Progenitor cell of endocrine pancreas (in vitro differentiated cells): ENCODE measurements around the gene TRIM44. TPM values are rescaled to one million over a fixed set of nuclear protein-coding genes. Genes with fewer than 3 reads are reported as not detected.
"Not testable (repeated sequence)": the region's sequence is repeated elsewhere in the genome, so short reads cannot be mapped to it uniquely, and the experiment has no call there.

Experiments used
- DNase-seq: peaks from one replicate; pipeline ENCODE4 v3.0.0; 2021; ENCODE audit warnings: low spot score; ENCODE audit not compliant: unreplicated experiment
- H3K27ac Mint-ChIP-seq: 2 replicates; pipeline ENCODE4 v1.8.0; 2021; ENCODE audit warnings: mild to moderate bottlenecking, moderate library complexity, mixed read lengths
- H3K27me3 Mint-ChIP-seq: 2 replicates; pipeline ENCODE4 v1.8.0; 2021; ENCODE audit warnings: mixed read lengths
- H3K36me3 Mint-ChIP-seq: 2 replicates; pipeline ENCODE4 v1.8.0; 2022; ENCODE audit warnings: mixed read lengths; ENCODE audit not compliant: insufficient read depth
- H3K4me1 Mint-ChIP-seq: 2 replicates; pipeline ENCODE4 v1.8.0; 2021; ENCODE audit warnings: low read depth, mixed read lengths
- H3K4me3 Mint-ChIP-seq: 2 replicates; pipeline ENCODE4 v1.8.0; 2021; ENCODE audit warnings: low read depth, mild to moderate bottlenecking, moderate library complexity, mixed read lengths
- H3K9me3 Mint-ChIP-seq: 2 replicates; pipeline ENCODE4 v1.8.0; 2021; ENCODE audit warnings: low read depth, mixed read lengths
- CTCF ChIP-seq: fragments of 200-600 bp; sonication (generic); IDR thresholded peaks from one replicate; pipeline ENCODE4 v1.5.0; 2021; ENCODE audit warnings: antibody characterized with exemption, mild to moderate bottlenecking; ENCODE audit not compliant: unreplicated experiment
- total RNA-seq: library from RNA; stranded (reverse); gene quantifications from 2 replicates; pipeline ENCODE4 v1.2.1, GENCODE V29; 2021

TRIM44 gene
- total RNA-seq, 1 donor from 2014 or later: 65.1 TPM

DNA sequence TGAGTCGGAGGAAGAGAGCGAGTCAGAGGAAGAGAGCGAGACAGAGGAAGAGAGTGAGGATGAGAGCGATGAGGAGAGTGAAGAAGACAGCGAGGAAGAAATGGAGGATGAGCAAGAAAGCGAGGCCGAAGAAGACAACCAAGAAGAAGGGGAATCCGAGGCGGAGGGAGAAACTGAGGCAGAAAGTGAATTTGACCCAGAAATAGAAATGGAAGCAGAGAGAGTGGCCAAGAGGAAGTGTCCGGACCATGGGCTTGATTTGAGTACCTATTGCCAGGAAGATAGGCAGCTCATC, 780 bp downstream of the TRIM44 start:
- peak overlapping the region; percentile 93 for H3K4me3 Mint-ChIP-seq
- H3K36me3 Mint-ChIP-seq: peaks cover 34% of the 10 kb centered on the region
- peaks cover 32% of the 10 kb centered on the region for H3K9me3 Mint-ChIP-seq
- TF ChIP-seq CTCF: no peak
- peaks cover 5% of the 10 kb centered on the region for H3K27me3 Mint-ChIP-seq
- no peak for DNase-seq
- H3K27ac Mint-ChIP-seq: peak overlapping the region; percentile 96
- peaks cover 14% of the 10 kb centered on the region for H3K4me1 Mint-ChIP-seq

GRCh38 chr11:35664977-35665441, 2.4 kb downstream of the TRIM44 start:
- Mint-ChIP-seq H3K9me3 (peaks cover 32% of the 10 kb centered on the region), H3K27ac (no peak overlapping the region), H3K27me3 (no peaks in the 10 kb centered on the region), H3K36me3 (peaks cover 36% of the 10 kb centered on the region), H3K4me1 (peaks cover 15% of the 10 kb centered on the region), H3K4me3 (no peak overlapping the region)
- TF ChIP-seq CTCF: no peak
- DNase-seq: no peak

DNA sequence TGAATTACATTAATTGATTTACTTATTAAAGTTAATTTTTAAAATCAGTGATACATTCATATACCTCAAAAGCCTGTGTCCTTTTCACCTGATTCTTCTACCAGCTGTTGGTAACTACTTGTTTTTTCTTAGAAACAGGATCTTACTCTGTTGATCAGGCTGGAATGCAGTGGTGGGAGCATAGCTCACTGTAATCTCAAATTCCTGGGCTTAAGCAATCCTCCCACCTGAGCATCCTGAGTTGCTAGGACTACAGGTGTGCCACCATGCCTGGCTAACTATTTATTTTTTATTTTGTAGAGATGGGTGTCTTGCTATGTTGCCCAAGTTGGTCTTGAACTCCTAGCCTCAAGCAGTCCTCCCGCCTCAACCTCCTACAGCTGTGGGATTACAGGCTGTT, 4.7 kb downstream of the TRIM44 start:
- DNase-seq: no peak

DNA sequence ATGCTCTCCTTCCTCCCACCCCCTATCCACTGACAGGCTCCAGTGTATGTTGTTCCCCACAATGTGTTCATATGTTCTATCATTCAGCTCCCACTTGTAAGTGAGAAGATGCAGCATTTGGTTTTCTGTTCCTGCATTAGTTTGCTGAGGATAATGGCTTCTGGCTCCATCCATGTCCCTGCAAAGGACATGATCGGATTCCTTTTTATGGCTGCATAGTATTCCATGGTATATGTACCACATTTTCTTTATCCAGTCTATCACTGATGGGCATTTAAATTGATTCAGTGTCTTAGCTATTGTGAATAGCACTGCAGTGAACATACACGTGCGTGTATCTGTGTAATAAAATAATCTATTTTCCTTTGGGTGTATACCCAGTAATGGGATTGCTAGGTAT, 5.8 kb downstream of the TRIM44 start:
- H3K27ac Mint-ChIP-seq, H3K27me3 Mint-ChIP-seq, H3K4me3 Mint-ChIP-seq, H3K4me1 Mint-ChIP-seq, DNase-seq: not testable (repeated sequence)
- peaks cover 34% of the 10 kb centered on the region for H3K36me3 Mint-ChIP-seq
- H3K9me3 Mint-ChIP-seq: peaks cover 28% of the 10 kb centered on the region

More for the DNA sequence above, 4.7 kb downstream of the TRIM44 start:
- Mint-ChIP-seq H3K27me3 (no peaks in the 10 kb centered on the region), H3K27ac (no peak overlapping the region), H3K9me3 (peaks cover 32% of the 10 kb centered on the region), H3K4me3 (no peak overlapping the region), H3K4me1 (peaks cover 10% of the 10 kb centered on the region), H3K36me3 (peaks cover 38% of the 10 kb centered on the region)
- no peak for TF ChIP-seq CTCF

GRCh38 chr11:35671396-35672127, 9.0 kb downstream of the TRIM44 start:
- Mint-ChIP-seq H3K27me3 (no peaks in the 10 kb centered on the region), H3K4me1 (peaks cover 8% of the 10 kb centered on the region), H3K9me3 (peaks cover 6% of the 10 kb centered on the region), H3K27ac (no peak overlapping the region), H3K36me3 (peaks cover 12% of the 10 kb centered on the region), H3K4me3 (no peak overlapping the region)
- no peak for TF ChIP-seq CTCF
- DNase-seq: no peak

- TF ChIP-seq CTCF: no peak
These were observed 10.0 kb downstream of the TRIM44 start for GRCh38 chr11:35672608-35673007.

More at GRCh38 chr11:35672608-35673007, 10.0 kb downstream of the TRIM44 start:
- no peak overlapping the region for H3K27ac Mint-ChIP-seq
- no peak overlapping the region for H3K4me3 Mint-ChIP-seq
- DNase-seq: no peak
- H3K9me3 Mint-ChIP-seq: peaks cover 6% of the 10 kb centered on the region
- H3K36me3 Mint-ChIP-seq: peaks cover 8% of the 10 kb centered on the region
- H3K4me1 Mint-ChIP-seq: peaks cover 9% of the 10 kb centered on the region
- H3K27me3 Mint-ChIP-seq: no peaks in the 10 kb centered on the region
